NCI-H510A treated with DMSO at 0.1 percent for 48 hours (cell line): Measurements from ENCODE around the gene OR2T34.
"Not testable (repeated sequence)": the region's sequence is repeated elsewhere in the genome, so short reads cannot be mapped to it uniquely, and the experiment has no call there.

Experiments used
- DNase-seq: peaks from one replicate; lab custom pipeline; 2025; lab: John Stamatoyannopoulos, UW

OR2T34 gene

GRCh38 chr1:248562672-248563071 is 11.9 kb downstream of the OR2T34 start, which contains the start of gene OR2T29:
OR2T29 (minus strand) TSS chr1:248562772; CDS start chr1:248559491, 3,281 bp downstream.
- DNase-seq: not testable (repeated sequence)

- not testable (repeated sequence) for DNase-seq
Observed at GRCh38 chr1:248551027-248551426, 23.5 kb downstream of the OR2T34 start.

GRCh38 chr1:248547383-248547782 is 27.2 kb downstream of the OR2T34 start:
- DNase-seq: not testable (repeated sequence)

- not testable (repeated sequence) for DNase-seq
Observed at GRCh38 chr1:248537449-248537848, 37.1 kb downstream of the OR2T34 start.
